HepG2 (cell line): Measurements from ENCODE around the gene ODAD4. TPM values are rescaled to one million over a fixed set of nuclear protein-coding genes. Genes with fewer than 3 reads are reported as not detected.
A peak's percentile ranks its signal among the peaks of the same experiment; 100 is the strongest.

Experiments
- EEA1 ChIP-seq: sonication (generic); formaldehyde crosslinking; IDR thresholded peaks from 2 replicates; pipeline ENCODE4 v1.5.1; 2020; ENCODE audit warnings: mild to moderate bottlenecking, missing genetic modification reagents, borderline replicate concordance
- ETV5 ChIP-seq: IDR thresholded peaks from 2 replicates; pipeline ENCODE4 v1.6.1; 2018; ENCODE audit warnings: missing biosample characterization, missing genetic modification reagents, inconsistent platforms, borderline replicate concordance
- PHF21A ChIP-seq: sonication (generic); formaldehyde crosslinking; IDR thresholded peaks from 2 replicates; pipeline ENCODE4 v1.5.0; 2020; ENCODE audit warnings: mild to moderate bottlenecking, missing genetic modification reagents
- RNF2 ChIP-seq: fragments of 450-650 bp; conservative IDR thresholded peaks from 2 replicates; pipeline ENCODE4 v1.6.1; 2016; ENCODE audit warnings: low read depth
- SALL1 ChIP-seq: sonication (generic); formaldehyde crosslinking; IDR thresholded peaks from 2 replicates; pipeline ENCODE4 v1.8.0; 2022; ENCODE audit warnings: mild to moderate bottlenecking, missing genetic modification reagents
- TRAFD1 ChIP-seq: sonication (generic); formaldehyde crosslinking; IDR thresholded peaks from 2 replicates; pipeline ENCODE4 v1.5.1; 2020; ENCODE audit warnings: missing genetic modification reagents, mild to moderate bottlenecking, borderline replicate concordance
- ZNF331 ChIP-seq: sonication (generic); formaldehyde crosslinking; IDR thresholded peaks from 2 replicates; pipeline ENCODE4 v1.4.0; 2020; ENCODE audit warnings: missing genetic modification reagents
- polyA plus RNA-seq, 8 experiments: library from polyadenylated mRNA; depleted of rRNA in 3 of 8; stranded (reverse) in 7 of 8; unstranded in 1 of 8; fragments of >200 nt; fragmentation: Illumina TruSeq in 4 of 8; extraction: Trizol in 4 of 8; gene quantifications; 2 replicates each; pipeline versions ENCODE4 v1.2.1 to v1.2.3, GENCODE V29; 2011 to 2016; ENCODE audit warnings: low read depth in 4 of 8, missing spikeins in 1 of 8, mixed read lengths in 1 of 8; ENCODE audit not compliant: insufficient read depth in 1 of 8
- total RNA-seq, 5 experiments: library from RNA; depleted of rRNA; stranded (reverse); fragments of >200 nt; fragmentation: Illumina TruSeq; extraction: Trizol; gene quantifications; 2 replicates each; pipeline ENCODE4 v1.2.3, GENCODE V29; 2016; ENCODE audit warnings: low read depth in 1 of 5
- TF ChIP-seq, protein P1 (sequence below): sonication (generic); formaldehyde crosslinking; IDR thresholded peaks from 2 replicates; pipeline ENCODE4 v1.5.0; 2020; ENCODE audit warnings: missing genetic modification reagents, mild to moderate bottlenecking, borderline replicate concordance
- TF ChIP-seq, protein P2 (sequence below): sonication (generic); formaldehyde crosslinking; IDR thresholded peaks from 2 replicates; pipeline ENCODE4 v1.5.0; 2020; ENCODE audit warnings: missing genetic modification reagents, mild to moderate bottlenecking, borderline replicate concordance
- TF ChIP-seq, protein P3 (sequence below): sonication (generic); formaldehyde crosslinking; IDR thresholded peaks from 2 replicates; pipeline ENCODE4 v1.5.1; 2020; ENCODE audit warnings: mild to moderate bottlenecking, moderate library complexity, missing genetic modification reagents
- TF ChIP-seq, protein P4 (sequence below): sonication (generic); formaldehyde crosslinking; IDR thresholded peaks from 2 replicates; pipeline ENCODE4 v1.9.0; 2021; ENCODE audit warnings: missing genetic modification reagents, borderline replicate concordance
- TF ChIP-seq, protein P5 (sequence below): sonication (generic); formaldehyde crosslinking; IDR thresholded peaks from 2 replicates; pipeline ENCODE4 v1.4.0; 2020; ENCODE audit warnings: missing genetic modification reagents, borderline replicate concordance

Gene ODAD4
- total and polyA plus RNA-seq, 2 of the 13 experiments (the other 11 are each of a cell fraction or from before 2014, with no cell fraction given): 0.48 to 0.53 TPM

DNA sequence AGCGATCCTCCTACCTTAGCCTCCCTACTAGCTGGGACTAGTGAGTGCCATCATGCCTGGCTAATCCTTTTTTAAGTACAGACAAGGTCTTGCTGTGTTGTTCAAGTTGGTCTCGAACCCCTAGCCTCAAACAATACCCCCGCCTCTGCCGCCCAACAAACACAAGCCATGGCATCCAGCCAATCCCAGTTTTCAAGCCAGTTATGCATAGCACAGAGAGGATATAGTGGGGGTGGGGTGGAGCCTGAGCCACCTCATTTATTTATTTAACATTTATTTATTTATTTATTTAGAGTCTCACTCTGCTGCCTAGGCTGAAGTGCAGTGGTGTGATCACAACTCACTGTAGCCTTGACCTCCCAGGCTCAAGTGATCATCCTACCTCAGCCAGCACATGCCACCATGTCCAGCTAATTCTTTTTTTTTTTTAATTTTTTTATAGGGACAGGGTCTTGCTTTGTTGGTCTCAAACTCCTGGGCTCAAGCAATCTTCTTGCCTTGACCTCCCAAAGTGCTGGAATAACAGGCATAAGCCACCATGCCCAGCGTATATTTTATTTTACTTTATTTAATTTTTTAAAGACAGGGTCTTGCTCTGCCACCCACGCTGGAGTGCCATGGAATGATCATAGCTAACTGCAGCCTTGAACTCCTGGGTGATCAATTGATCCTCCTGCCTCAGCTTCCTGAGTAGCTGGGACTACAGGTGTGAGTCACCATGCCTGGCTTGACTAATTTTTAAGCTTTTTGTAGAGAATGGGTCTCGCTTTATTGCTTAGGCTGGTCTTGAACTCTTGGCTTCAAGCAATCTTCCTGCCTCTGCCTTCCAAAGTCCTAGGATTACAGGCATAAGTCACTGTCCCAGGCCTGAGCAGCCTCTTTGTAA lies 39.0 kb upstream of the ODAD4 start (continued):
- TF ChIP-seq, protein P1, sequence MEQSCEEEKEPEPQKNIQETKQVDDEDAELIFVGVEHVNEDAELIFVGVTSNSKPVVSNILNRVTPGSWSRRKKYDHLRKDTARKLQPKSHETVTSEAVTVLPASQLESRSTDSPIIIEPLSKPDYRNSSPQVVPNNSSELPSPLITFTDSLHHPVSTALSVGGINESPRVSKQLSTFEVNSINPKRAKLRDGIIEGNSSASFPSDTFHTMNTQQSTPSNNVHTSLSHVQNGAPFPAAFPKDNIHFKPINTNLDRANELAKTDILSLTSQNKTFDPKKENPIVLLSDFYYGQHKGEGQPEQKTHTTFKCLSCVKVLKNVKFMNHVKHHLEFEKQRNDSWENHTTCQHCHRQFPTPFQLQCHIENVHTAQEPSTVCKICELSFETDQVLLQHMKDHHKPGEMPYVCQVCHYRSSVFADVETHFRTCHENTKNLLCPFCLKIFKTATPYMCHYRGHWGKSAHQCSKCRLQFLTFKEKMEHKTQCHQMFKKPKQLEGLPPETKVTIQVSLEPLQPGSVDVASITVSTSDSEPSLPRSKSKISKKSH (CRISPR knock-in tag): no peak
- TF ChIP-seq, protein P2, sequence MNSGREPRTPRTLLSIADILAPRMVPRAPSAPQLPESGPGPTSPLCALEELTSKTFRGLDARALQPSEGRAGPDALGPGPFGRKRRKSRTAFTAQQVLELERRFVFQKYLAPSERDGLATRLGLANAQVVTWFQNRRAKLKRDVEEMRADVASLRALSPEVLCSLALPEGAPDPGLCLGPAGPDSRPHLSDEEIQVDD (CRISPR knock-in tag): no peak
- TF ChIP-seq RNF2 (no peak), ETV5 (peak; percentile 77; the same call in 1 of the 2 replicates), SALL1 (peak; percentile 41; the same call in 1 of the 2 replicates), EEA1 (CRISPR knock-in tag) (no peak), TRAFD1 (no peak), PHF21A (CRISPR knock-in tag) (no peak), ZNF331 (CRISPR knock-in tag) (no peak)
- TF ChIP-seq, protein P3, sequence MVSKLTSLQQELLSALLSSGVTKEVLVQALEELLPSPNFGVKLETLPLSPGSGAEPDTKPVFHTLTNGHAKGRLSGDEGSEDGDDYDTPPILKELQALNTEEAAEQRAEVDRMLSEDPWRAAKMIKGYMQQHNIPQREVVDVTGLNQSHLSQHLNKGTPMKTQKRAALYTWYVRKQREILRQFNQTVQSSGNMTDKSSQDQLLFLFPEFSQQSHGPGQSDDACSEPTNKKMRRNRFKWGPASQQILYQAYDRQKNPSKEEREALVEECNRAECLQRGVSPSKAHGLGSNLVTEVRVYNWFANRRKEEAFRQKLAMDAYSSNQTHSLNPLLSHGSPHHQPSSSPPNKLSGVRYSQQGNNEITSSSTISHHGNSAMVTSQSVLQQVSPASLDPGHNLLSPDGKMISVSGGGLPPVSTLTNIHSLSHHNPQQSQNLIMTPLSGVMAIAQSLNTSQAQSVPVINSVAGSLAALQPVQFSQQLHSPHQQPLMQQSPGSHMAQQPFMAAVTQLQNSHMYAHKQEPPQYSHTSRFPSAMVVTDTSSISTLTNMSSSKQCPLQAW (CRISPR knock-in tag): peak; percentile 28; the same call in 1 of the 2 replicates
- TF ChIP-seq, protein P4, sequence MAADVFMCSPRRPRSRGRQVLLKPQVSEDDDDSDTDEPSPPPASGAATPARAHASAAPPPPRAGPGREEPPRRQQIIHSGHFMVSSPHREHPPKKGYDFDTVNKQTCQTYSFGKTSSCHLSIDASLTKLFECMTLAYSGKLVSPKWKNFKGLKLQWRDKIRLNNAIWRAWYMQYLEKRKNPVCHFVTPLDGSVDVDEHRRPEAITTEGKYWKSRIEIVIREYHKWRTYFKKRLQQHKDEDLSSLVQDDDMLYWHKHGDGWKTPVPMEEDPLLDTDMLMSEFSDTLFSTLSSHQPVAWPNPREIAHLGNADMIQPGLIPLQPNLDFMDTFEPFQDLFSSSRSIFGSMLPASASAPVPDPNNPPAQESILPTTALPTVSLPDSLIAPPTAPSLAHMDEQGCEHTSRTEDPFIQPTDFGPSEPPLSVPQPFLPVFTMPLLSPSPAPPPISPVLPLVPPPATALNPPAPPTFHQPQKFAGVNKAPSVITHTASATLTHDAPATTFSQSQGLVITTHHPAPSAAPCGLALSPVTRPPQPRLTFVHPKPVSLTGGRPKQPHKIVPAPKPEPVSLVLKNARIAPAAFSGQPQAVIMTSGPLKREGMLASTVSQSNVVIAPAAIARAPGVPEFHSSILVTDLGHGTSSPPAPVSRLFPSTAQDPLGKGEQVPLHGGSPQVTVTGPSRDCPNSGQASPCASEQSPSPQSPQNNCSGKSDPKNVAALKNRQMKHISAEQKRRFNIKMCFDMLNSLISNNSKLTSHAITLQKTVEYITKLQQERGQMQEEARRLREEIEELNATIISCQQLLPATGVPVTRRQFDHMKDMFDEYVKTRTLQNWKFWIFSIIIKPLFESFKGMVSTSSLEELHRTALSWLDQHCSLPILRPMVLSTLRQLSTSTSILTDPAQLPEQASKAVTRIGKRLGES (CRISPR knock-in tag): no peak
- TF ChIP-seq, protein P5, sequence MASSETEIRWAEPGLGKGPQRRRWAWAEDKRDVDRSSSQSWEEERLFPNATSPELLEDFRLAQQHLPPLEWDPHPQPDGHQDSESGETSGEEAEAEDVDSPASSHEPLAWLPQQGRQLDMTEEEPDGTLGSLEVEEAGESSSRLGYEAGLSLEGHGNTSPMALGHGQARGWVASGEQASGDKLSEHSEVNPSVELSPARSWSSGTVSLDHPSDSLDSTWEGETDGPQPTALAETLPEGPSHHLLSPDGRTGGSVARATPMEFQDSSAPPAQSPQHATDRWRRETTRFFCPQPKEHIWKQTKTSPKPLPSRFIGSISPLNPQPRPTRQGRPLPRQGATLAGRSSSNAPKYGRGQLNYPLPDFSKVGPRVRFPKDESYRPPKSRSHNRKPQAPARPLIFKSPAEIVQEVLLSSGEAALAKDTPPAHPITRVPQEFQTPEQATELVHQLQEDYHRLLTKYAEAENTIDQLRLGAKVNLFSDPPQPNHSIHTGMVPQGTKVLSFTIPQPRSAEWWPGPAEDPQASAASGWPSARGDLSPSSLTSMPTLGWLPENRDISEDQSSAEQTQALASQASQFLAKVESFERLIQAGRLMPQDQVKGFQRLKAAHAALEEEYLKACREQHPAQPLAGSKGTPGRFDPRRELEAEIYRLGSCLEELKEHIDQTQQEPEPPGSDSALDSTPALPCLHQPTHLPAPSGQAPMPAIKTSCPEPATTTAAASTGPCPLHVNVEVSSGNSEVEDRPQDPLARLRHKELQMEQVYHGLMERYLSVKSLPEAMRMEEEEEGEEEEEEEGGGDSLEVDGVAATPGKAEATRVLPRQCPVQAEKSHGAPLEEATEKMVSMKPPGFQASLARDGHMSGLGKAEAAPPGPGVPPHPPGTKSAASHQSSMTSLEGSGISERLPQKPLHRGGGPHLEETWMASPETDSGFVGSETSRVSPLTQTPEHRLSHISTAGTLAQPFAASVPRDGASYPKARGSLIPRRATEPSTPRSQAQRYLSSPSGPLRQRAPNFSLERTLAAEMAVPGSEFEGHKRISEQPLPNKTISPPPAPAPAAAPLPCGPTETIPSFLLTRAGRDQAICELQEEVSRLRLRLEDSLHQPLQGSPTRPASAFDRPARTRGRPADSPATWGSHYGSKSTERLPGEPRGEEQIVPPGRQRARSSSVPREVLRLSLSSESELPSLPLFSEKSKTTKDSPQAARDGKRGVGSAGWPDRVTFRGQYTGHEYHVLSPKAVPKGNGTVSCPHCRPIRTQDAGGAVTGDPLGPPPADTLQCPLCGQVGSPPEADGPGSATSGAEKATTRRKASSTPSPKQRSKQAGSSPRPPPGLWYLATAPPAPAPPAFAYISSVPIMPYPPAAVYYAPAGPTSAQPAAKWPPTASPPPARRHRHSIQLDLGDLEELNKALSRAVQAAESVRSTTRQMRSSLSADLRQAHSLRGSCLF (CRISPR knock-in tag): no peak
